GM18499 (cell line): ENCODE measurements around the gene ZNF283.

Experiments
- ATAC-seq: cut with Tn5 transposase; IDR thresholded peaks from one replicate; pipeline ENCODE4 v1.9.1; 2021; ENCODE audit warnings: moderate number of reproducible peaks; ENCODE audit not compliant: insufficient read depth, unreplicated experiment

The ZNF283 gene

DNA sequence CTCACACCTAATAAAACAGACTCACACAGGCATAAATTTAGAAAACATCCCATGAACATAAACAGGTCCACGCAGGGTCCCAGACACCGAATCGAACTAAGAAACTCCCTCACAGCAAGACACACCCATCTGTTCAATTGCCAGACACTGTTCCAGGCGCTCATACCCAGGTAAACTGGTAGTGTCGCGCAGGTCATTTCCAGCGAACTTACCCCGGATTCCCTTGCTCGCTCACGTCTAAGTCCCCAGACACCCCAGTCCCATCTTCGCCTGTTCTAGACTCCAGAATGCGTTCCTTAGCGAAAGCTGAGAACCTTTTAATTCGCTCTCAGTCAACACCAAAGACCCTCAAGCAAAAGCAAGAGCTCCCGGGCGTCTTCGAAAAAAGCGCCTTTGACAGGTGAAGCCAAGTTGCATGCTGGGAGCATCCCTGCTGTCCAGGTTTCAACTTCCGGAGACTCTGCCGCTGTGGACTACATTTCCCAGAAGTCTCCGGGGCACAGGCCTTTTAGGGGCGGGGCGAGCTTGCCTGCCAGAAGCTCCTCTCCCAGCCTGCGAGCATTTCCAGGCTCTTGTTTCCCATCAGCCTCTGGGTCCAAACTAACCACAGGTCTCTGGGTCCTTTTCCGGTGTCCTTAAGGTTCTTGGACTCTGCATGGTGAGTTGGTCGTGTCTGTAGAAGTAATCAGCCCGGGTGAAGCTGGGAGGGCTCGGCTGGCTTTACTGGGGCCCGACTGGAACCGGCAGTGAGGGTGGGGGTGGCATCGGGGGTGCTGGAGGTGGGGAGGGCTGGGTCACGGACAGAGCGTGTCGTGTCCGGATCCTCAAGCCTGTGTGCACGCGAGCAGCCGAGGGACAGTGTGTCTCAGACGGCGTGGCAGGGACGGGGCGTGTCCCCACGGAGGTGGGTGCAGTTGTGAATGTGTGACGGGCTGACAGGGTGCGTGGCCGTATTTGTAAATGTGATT, at the start of gene ZNF283:
ZNF283 (plus strand) TSS at position 535 of the 968 bp plus-strand sequence. CDS start 6,184 bp downstream, outside the sequence.
- no peak for ATAC-seq

DNA sequence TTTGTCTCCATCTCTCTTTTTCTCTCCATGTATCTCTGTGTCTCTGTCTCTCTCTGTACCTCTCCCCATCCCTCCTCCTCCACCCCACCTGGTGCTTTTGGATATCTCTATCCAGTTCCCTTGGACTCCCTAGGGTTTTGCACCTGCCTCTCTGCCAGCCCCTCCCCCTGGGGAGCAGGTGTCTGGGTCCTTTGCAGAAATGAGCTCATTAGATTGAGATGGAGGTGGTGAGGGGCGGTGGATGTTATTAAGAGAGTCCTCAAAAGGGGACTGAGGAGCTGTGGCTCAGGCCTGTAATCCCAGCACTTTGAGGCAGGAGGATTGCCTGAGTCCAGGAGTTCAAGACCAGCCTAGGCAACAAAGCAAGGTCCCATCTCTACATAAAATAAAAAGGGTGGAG, 48.5 kb upstream of the ZNF283 start:
- no peak for ATAC-seq

DNA sequence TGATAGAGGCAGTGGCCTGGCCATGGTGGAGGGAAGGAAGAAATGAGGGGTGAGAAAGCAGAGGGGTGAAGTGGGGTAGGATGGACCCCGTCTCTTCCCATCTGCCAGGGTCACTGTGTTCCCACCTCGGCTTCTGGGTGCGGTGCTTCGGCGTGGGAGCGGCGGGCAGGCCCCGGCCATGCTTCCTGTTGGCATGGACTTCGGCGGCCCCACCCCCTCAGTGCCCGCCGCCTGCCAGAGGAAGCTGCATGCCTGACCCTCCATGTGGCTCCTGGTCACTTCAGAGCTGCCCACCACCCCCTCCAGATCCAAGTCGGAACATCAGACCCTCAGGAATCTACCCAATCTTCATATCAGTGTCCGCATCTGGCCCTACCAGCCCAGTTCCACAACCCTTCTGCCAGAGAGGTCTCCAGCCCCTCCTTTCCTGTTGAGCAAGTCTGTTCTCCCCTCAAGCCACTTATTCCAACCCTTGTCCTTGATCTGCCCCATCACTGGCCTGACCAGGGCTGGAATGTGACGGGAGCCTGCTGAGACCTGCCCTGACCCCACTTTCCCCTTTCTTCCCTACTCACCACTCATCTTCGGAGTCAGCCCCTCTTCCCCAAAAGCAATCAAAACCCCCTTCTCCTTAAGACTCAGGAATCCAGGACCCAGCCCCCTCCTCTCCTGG, 47.8 kb upstream of the ZNF283 start:
- ATAC-seq: no peak

- ATAC-seq: no peak
Observed at GRCh38 chr19:43779820-43780219, 47.3 kb upstream of the ZNF283 start.

- ATAC-seq: no peak
Observed at GRCh38 chr19:43780706-43781525, 46.2 kb upstream of the ZNF283 start, which contains the start of gene KCNN4. KCNN4 (minus strand) TSS chr19:43780973; CDS start chr19:43780861, 112 bp downstream.

DNA sequence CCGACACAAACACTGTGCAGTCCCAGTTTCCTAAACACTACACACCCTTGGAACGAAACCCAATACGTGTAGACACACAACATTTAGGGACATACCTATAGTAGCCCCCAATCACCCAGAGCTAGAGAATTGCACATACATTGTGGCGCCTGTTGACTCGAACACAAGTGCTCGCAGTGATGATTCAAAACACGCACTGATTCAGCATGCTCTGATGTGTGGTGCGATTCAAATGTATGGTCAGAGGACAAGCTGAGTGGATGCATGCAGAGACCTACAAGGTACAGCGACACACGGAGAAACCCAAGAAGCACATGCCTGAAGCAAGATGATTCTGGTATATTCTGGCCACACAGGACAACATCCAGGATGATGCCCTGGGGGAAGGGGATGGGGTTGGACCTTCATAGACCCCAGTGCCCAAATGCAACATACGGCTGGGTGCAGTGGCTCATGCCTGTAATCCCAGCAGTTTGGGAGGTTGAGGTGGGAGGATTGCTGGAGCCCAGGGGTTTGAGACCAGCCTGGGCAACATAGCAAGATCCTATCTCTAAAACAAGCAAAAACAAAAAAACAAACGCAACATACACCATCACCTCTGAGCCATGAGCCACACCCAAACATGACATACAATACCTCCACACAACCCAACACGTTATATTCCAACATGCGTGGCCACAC, 45.4 kb upstream of the ZNF283 start:
- no peak for ATAC-seq

- ATAC-seq: no peak
Observed at GRCh38 chr19:43782311-43782660, 44.8 kb upstream of the ZNF283 start.

DNA sequence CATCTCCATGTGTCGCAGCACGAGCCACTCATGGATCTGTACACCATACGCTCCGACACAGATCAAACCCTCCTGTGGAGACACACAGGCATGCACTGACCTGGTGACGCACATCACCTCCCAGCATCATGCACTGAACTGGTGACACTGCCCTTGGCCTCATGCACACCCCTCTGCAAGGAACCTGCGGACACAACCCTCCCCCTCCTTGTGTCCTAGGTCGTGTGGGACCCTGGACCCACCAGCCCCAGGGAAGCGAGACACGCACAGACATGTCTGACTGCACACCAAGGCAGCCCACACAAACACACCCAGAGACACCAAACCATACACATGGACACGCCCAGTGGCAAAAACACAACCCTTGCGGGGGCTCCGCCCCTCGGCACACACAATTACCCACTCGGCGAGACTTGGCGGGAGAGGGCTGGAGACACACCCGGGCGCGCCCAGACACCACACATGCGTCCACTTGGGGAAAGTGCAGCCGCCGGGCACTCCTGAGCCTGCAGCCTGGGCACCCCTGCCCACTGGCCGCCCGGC, 44.4 kb upstream of the ZNF283 start:
- no peak for ATAC-seq

GRCh38 chr19:43783636-43784035, 43.5 kb upstream of the ZNF283 start:
- ATAC-seq: no peak

GRCh38 chr19:43784241-43784980, 42.7 kb upstream of the ZNF283 start:
- no peak for ATAC-seq

- ATAC-seq: no peak
Observed at GRCh38 chr19:43784981-43785808, 41.9 kb upstream of the ZNF283 start.

- ATAC-seq: no peak
Observed at GRCh38 chr19:43786665-43787064, 40.5 kb upstream of the ZNF283 start.

DNA sequence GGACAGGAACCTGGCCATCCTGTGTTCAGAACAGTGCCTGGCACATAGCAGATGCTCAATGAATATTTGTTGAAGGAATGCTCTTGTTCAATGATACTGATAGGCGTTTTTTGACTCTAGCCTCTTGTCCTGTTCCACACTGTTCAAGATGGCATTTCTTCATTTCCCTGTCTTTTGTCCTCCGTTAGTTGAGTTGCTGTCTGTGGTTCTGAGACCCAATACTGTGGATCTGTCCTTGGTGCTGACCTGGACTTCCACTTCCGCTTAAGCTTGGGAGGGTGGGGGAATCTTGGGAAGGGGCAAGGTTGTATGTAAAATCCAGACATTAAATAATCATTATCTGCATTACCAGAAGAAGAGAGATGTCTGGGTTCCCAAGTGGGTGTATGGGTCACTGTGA, 38.1 kb upstream of the ZNF283 start:
- no peak for ATAC-seq

GRCh38 chr19:43790587-43790986, 36.5 kb upstream of the ZNF283 start:
- no peak for ATAC-seq

GRCh38 chr19:43797118-43797517, 30.0 kb upstream of the ZNF283 start:
- ATAC-seq: no peak

DNA sequence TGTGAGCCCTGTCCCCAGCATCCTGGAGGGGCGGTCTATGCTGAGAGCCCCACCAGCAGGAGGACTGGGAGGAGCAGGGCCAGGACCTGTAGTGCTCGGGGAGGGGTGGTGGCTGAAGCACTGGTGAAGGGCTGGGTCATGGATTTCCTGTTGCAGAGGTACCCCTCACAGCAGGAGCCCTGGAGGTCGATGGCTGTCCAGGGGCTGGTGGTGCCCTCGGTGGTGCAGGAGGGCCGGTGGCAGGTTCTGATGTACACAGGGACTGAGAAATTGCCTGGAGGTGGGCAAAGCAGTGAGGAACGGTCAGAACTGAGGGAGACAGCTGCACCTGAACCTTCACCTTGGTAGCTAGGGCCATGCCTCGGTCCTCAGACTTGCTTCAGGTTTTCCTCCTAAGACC, 29.6 kb upstream of the ZNF283 start:
- ATAC-seq: no peak

GRCh38 chr19:43798026-43798545, 29.0 kb upstream of the ZNF283 start:
- ATAC-seq: no peak
